ENCODE measurements around the gene PGK1. TPM values are rescaled to one million over a fixed set of nuclear protein-coding genes. Genes with fewer than 3 reads are reported as not detected.
"Not testable (repeated sequence)": the region's sequence is repeated elsewhere in the genome, so short reads cannot be mapped to it uniquely, and the experiment has no call there.

The PGK1 gene
- 110 TPM for total RNA-seq

DNA sequence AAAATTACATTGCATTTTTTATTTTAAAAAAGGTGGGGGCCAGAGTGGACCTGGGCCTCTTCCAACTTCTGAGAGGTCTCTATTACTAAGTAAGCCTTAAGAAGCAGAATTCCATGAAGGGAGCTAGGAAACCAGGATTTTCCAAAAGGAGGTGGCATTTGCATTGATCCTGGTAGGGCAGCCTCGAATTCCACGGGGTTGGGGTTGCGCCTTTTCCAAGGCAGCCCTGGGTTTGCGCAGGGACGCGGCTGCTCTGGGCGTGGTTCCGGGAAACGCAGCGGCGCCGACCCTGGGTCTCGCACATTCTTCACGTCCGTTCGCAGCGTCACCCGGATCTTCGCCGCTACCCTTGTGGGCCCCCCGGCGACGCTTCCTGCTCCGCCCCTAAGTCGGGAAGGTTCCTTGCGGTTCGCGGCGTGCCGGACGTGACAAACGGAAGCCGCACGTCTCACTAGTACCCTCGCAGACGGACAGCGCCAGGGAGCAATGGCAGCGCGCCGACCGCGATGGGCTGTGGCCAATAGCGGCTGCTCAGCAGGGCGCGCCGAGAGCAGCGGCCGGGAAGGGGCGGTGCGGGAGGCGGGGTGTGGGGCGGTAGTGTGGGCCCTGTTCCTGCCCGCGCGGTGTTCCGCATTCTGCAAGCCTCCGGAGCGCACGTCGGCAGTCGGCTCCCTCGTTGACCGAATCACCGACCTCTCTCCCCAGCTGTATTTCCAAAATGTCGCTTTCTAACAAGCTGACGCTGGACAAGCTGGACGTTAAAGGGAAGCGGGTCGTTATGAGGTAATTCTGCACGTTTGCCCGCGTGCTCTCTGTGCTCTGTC is at the start of gene PGK1:
PGK1 (plus strand) TSS at position 626 of the 824 bp plus-strand sequence; CDS start at position 719, 93 bp downstream.
- DNase-seq (ENCODE audit: low read depth in 2 of 3, low spot score in 2 of 3): peak; percentile 76 to 97 (median 95)

GRCh38 chrX:78063687-78064086 is 40.4 kb upstream of the PGK1 start:
- DNase-seq (ENCODE audit: low read depth in 2 of 3, low spot score in 2 of 3): no peak

GRCh38 chrX:78064152-78064551 is 39.9 kb upstream of the PGK1 start:
- DNase-seq (ENCODE audit: low read depth in 2 of 3, low spot score in 2 of 3): no peak

DNA sequence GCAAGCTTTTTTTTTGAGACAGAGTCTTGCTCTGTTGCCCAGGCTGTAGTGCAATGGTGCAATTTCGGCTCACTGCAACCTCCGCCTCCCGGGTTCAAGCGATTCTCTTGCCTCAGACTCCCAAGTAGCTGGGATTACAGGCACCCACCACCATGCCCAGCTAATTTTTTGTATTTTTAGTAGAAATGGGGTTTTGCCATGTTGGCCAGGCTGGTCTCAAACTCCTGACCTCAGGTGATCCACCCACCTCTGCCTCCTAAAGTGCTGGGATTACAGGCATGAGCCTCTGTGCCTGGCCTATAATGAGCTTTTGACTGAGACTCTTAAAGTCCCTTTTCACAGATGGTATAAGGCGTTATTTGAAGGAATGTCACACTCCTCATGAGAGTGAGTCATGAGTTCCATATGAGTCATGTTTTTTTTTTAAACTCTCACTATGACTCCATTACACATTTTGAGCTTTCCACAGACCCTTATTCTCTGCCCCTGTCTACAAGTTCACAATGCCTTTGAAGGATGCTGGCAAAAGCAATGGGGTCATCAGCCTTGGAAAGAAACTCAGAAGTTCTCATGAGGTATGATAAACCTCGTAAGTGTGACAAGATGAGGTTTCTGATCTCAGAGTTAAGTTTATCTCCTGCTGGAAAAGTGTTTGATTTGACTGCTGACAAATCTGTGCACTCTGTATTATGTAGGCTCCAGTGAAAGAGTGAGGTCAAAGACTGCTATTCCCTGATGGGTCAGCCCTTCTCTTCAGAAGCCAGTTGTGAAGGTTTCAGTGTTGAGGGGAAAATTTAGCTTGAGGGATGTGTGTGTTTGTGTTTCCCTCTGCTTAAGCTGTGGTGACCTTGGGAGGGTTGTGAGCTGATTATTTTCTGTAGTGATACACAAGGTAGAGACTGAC is 39.1 kb upstream of the PGK1 start:
- DNase-seq (ENCODE audit: low read depth in 2 of 3, low spot score in 2 of 3): not testable (repeated sequence)

DNA sequence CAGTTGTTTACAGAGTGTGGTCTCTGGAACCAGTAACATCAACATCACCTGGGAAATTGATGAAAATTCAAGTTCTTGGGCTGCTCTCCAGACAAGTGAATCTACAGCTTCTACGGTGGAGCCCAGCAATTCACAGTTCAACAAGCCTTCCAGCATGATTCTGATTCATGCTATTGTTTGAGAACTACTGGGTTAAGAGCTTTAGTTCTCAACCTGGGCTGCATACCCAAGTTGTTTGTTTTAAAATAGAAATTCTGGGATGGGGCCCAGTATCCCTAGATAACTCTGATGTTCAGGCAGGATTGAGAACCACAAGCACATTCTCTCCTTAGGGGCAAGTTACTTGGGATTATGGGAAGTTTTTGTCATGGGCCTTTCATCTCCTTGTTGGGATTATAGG is 37.9 kb upstream of the PGK1 start:
- DNase-seq (ENCODE audit: low read depth in 2 of 3, low spot score in 2 of 3): no peak

DNA sequence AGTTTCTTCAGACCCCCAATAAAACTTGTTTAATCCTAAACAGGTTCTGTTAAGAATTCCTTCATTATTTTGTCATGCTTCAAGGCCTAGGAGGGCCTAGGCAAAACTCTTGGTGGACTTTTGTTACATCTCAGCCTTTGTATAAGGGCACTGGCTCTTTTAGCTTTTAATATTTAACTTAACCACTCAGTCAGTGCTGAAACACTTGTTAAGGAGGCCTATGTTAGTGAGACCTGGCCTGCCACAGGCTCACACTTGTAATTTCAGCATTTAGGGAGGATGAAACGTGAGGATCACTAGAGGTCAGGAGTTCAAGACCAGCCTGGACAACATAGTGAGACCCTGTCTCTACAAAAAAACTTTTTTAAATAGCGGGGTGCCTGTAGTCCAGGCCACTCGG is 32.7 kb upstream of the PGK1 start:
- DNase-seq (ENCODE audit: low read depth in 2 of 3, low spot score in 2 of 3): no peak

DNA sequence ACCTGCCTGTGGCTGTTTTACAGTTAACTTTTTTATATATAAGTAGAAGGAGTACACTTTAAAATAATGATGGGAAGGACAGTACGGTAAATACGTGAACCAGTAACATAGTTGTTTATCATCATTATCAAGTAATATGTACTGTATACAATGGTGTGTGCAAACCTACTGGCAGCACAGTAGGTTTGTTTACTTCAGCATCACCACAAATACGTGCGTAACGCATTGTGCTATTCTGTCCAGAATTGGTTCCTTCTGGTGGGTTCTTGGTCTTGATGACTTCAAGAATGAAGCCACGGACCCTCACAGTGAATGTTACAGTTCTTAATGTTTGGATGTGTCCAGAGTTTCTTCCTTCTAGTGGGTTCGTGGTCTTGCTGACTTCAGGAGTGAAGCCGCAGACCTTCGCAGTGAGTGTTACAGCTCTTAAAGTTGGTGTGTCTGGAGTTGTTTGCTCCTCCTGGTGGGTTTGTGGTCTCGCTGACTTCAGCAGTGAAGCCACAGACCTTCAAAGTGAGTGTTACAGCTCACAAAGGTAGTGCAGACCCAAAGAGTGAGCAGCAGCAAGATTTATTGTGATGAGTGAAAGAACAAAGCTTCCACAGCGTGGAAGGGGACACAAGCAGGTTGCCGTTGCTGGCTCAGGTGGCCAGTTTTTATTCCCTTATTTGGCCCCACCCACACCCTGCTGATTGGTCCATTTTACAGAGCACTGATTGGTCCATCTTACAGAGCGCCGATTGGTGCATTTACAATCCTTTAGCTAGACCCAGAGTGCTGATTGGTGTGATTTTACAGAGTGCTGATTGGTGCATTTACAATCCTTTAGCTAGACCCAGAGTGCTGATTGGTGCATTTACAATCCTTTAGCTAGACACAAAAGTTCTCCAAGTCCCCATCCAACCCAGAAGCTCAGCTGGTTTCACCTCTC is 30.6 kb upstream of the PGK1 start:
- not testable (repeated sequence) for DNase-seq (ENCODE audit: low read depth in 2 of 3, low spot score in 2 of 3)

DNA sequence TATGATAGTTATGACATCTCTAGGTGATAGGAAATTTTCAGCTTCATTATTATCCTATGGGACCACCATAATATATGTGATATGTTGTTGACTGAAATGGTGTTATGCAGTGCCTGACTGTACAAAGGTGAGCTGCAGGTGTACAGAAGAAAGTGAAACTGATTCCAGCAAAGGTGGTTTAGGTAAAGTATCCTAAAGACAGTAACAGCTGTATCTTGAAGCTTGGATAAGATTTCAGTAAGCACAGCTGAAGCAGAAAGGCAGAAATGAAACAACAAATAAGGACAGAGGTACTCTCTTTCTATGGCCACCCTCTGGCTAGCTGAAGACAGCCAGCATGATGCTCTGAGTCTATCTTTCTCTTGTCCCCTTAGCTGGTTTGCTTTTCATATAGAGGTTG is 30.0 kb upstream of the PGK1 start:
- no peak for DNase-seq (ENCODE audit: low read depth in 2 of 3, low spot score in 2 of 3)

GRCh38 chrX:78075787-78076389 is 28.2 kb upstream of the PGK1 start:
- no peak for DNase-seq (ENCODE audit: low read depth in 2 of 3, low spot score in 2 of 3)

DNA sequence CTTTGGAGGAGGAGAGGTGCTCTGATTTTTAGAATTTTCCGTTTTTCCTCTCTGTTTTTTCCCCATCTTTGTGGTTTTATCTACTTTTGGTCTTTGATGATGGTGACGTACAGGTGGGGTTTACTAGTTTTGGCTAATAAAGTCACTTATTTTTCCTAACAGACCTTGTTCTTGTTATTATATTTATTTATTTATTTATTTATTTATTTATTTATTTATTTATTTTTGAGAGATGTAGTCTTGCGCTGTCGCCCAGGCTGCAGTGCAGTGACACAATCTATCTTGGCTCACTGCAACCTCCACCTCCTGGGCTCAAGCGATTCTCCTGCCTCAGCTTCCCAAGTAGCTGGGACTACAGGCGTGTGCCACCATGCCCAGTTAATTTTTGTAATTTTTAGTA is 22.6 kb upstream of the PGK1 start:
- DNase-seq (ENCODE audit: low read depth in 2 of 3, low spot score in 2 of 3): not testable (repeated sequence)

GRCh38 chrX:78092296-78092695 is 11.8 kb upstream of the PGK1 start:
- peak in 2 of 3 donors; percentile 14 to 45 for DNase-seq (ENCODE audit: low read depth in 2 of 3, low spot score in 2 of 3)

DNA sequence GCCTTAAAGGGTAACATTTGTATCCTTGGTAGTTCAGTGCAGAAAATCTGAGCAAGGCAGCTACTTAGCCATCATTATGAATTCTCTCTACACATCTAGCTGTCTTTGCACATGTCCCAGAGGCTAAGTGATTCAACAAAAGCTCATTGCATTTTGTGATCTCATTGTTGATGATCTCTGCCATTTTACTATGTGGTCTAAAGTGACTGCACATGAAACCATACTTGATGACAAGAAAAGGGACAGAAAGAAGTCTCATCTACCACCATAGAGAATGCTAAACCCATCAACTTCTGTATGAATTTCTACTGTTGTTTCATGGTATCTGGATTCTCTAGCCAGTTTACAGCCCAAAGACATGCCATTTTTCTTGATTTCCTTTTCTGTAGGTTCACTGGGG is 5.9 kb upstream of the PGK1 start:
- no peak for DNase-seq (ENCODE audit: low read depth in 2 of 3, low spot score in 2 of 3)

GRCh38 chrX:78102091-78102490 is 2.0 kb upstream of the PGK1 start:
- DNase-seq (ENCODE audit: low read depth in 2 of 3, low spot score in 2 of 3): no peak

GRCh38 chrX:78103001-78103622 is 936 bp upstream of the PGK1 start:
- DNase-seq (ENCODE audit: low read depth in 2 of 3, low spot score in 2 of 3): no peak

DNA sequence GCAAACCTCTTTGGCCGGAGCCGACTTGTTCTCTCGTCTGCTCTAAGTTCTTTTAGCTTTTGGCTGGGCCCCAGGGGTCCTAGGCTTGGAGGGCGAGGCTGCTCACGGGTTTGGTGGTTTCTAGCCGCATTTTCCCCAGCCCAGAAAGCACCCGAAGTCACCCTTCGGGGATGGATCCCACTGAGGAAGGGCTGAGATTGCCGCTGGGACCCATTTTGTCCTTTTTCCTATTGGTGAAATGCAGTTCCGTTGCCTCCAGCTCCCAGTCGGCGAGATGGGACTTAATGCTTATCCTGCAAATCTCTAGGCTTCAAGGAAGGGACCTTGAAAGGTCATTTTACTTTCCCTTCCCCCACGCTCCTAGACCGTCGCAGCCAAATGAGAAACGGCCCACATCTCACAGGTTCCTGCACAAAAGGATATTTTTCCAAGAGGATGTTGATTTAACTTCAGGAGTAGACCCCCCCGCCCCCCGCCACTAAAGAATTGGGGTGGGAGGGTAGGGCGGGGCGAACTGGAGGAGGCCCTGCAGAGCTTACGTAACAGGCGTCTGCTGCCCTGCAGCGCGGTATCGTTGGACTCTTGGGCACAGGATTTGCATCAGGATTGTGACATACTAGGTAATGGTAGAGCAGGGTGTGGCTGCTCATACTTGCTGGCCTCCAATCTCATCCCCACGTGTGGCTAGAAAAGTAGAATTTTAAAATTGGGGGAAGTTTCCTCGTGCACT is 564 bp downstream of the PGK1 start:
- no peak for DNase-seq (ENCODE audit: low read depth in 2 of 3, low spot score in 2 of 3)

GRCh38 chrX:78105944-78106650 is 2.0 kb downstream of the PGK1 start:
- no peak for DNase-seq (ENCODE audit: low read depth in 2 of 3, low spot score in 2 of 3)

- DNase-seq (ENCODE audit: low read depth in 2 of 3, low spot score in 2 of 3): peak in 2 of 3 donors; percentile 23 to 51
Observed at GRCh38 chrX:78106651-78106986, 2.6 kb downstream of the PGK1 start.

- DNase-seq (ENCODE audit: low read depth in 2 of 3, low spot score in 2 of 3): no peak
Observed at GRCh38 chrX:78109458-78109857, 5.4 kb downstream of the PGK1 start.
